Endothelial cell of umbilical vein (primary cell): ENCODE data around the gene H1-8. TPM values are rescaled to one million over a fixed set of nuclear protein-coding genes. Genes with fewer than 3 reads are reported as not detected.

ENCODE experiments used
- BruUV-seq: library from RNA; stranded (reverse); fragments of 400-500 nt; replicated peaks from 2 replicates; lab custom pipeline; 2021; lab: Mats Ljungman, UMichigan
- CTCF ChIA-PET: fragments of 300-600, 350-600 bp; sonication (Branson Sonifier 250); formaldehyde crosslinking; loops from one replicate; lab custom pipeline; 2021; ENCODE audit warnings: antibody characterized with exemption, inconsistent platforms; lab: Charles Lee
- POLR2A ChIA-PET: fragments of 300-600, 350-600 bp; sonication (Branson Sonifier 250); formaldehyde crosslinking; loops from one replicate; lab custom pipeline; 2021; ENCODE audit warnings: antibody characterized with exemption, inconsistent platforms; lab: Charles Lee
- DNase-seq: peaks from one replicate; pipeline ENCODE4 v3.0.0-alpha.2; 2011; ENCODE audit warnings: low read depth, low spot score
- FAIRE-seq: peaks from 2 replicates; lab custom pipeline; 2011; peaks lifted over from hg19 to GRCh38; lab: Jason Lieb, UNC
- H2AFZ ChIP-seq: 2 replicates; pipeline ENCODE4 v1.6.0; 2012; ENCODE audit warnings: low read depth, low read length, control low read depth, inconsistent platforms
- H3K27ac ChIP-seq: 2 replicates; pipeline ENCODE4 v1.5.1; 2011; ENCODE audit warnings: low read depth, mild to moderate bottlenecking, control low read depth, low read length, moderate library complexity; ENCODE audit not compliant: insufficient read depth
- H3K27me3 ChIP-seq, 2 experiments: 2 replicates each; pipeline versions ENCODE4 v1.6.0 to v1.6.1; 2011; ENCODE audit warnings: low read length in 2 of 2, mixed read lengths in 1 of 2; ENCODE audit not compliant: control insufficient read depth in 2 of 2, insufficient read depth in 2 of 2
- H3K36me3 ChIP-seq, 2 experiments: 2 replicates in 1 of 2; 3 replicates in 1 of 2; pipeline ENCODE4 v1.5.1; 2011; ENCODE audit warnings: low read length in 2 of 2, mild to moderate bottlenecking in 1 of 2, moderate library complexity in 1 of 2; ENCODE audit not compliant: control insufficient read depth in 2 of 2, insufficient read depth in 2 of 2; ENCODE audit errors: extremely low read depth in 1 of 2
- H3K4me1 ChIP-seq: 3 replicates; pipeline ENCODE4 v1.5.1; 2011; ENCODE audit warnings: mild to moderate bottlenecking, low read length; ENCODE audit not compliant: control insufficient read depth, insufficient read depth; ENCODE audit errors: extremely low read depth
- H3K4me2 ChIP-seq: 2 replicates; pipeline ENCODE4 v1.6.1; 2011; ENCODE audit warnings: low read length, control low read depth, mixed read lengths; ENCODE audit not compliant: insufficient read depth
- H3K4me3 ChIP-seq, 3 experiments: fragments of 200-600 bp in 1 of 3; sonication (generic), shearing (Covaris generic) in 1 of 3; replicated peaks in 1 of 3; 2 replicates each; pipeline ENCODE4 v1.5.1; 2011 to 2016; ENCODE audit warnings: control low read depth in 3 of 3, low read length in 3 of 3, mild to moderate bottlenecking in 2 of 3, inconsistent platforms in 1 of 3, low read depth in 1 of 3, moderate library complexity in 1 of 3; ENCODE audit not compliant: insufficient read depth in 1 of 3
- H3K79me2 ChIP-seq: 2 replicates; pipeline ENCODE4 v1.6.0; 2012; ENCODE audit warnings: low read length, inconsistent platforms; ENCODE audit not compliant: control insufficient read depth, insufficient read depth
- H3K9ac ChIP-seq: replicated peaks from 2 replicates; pipeline ENCODE3; 2011; ENCODE audit warnings: low read length, control low read depth; ENCODE audit not compliant: insufficient read depth; ENCODE audit errors: extremely low read depth
- H3K9me1 ChIP-seq: replicated peaks from 3 replicates; pipeline ENCODE4 v1.6.0; 2011; ENCODE audit warnings: mild to moderate bottlenecking, low read length; ENCODE audit not compliant: control insufficient read depth, insufficient read depth; ENCODE audit errors: extremely low read depth
- H3K9me3 ChIP-seq: replicated peaks from 2 replicates; pipeline ENCODE4 v1.5.1; 2012; ENCODE audit warnings: low read length, inconsistent platforms; ENCODE audit not compliant: control insufficient read depth, insufficient read depth
- H4K20me1 ChIP-seq: replicated peaks from 2 replicates; pipeline ENCODE3; 2011; ENCODE audit warnings: mild to moderate bottlenecking, low read length; ENCODE audit not compliant: control insufficient read depth, insufficient read depth; ENCODE audit errors: extremely low read depth
- EZH2 ChIP-seq: IDR thresholded peaks from 2 replicates; pipeline ENCODE4 v1.6.1; 2012; ENCODE audit warnings: borderline replicate concordance, low read depth, mild to moderate bottlenecking, moderate library complexity, low read length, inconsistent platforms; ENCODE audit not compliant: severe bottlenecking
- FOS ChIP-seq: IDR thresholded peaks from 2 replicates; pipeline ENCODE4 v1.6.1; 2011; ENCODE audit warnings: mild to moderate bottlenecking, low read length, moderate library complexity, borderline replicate concordance; ENCODE audit not compliant: insufficient read depth
- GATA2 ChIP-seq: IDR thresholded peaks from 2 replicates; pipeline ENCODE4 v1.7.0; 2011; ENCODE audit warnings: low read depth, mild to moderate bottlenecking, moderate library complexity, mixed read lengths, low read length; ENCODE audit not compliant: insufficient read length, insufficient read depth
- JUN ChIP-seq: IDR thresholded peaks from 2 replicates; pipeline ENCODE4 v1.6.1; 2011; ENCODE audit warnings: borderline replicate concordance, low read depth; ENCODE audit not compliant: insufficient read length, insufficient read depth
- MAX ChIP-seq: IDR thresholded peaks from 2 replicates; pipeline ENCODE4 v1.6.1; 2011; ENCODE audit not compliant: insufficient read depth, insufficient read length
- MYC ChIP-seq: IDR thresholded peaks from one replicate; pipeline ENCODE4 v1.6.1; 2011; ENCODE audit warnings: mild to moderate bottlenecking, low read depth, low read length
- POLR2A ChIP-seq: IDR thresholded peaks from 2 replicates; pipeline ENCODE4 v1.6.1; 2012; ENCODE audit warnings: low read depth, mild to moderate bottlenecking, control low read depth, low read length
- POLR2AphosphoS5 ChIP-seq: IDR thresholded peaks from 2 replicates; pipeline ENCODE4 v1.6.1; 2012; ENCODE audit warnings: low read depth, mild to moderate bottlenecking, control low read depth, low read length, moderate library complexity; ENCODE audit not compliant: insufficient read depth
- dilution Hi-C: fragments of 300-500 bp; cut with MboI; formaldehyde crosslinking; loops from one replicate; pipeline ENCODE4 v1.15.0; 2019; ENCODE audit warnings: low sequenced_read_pairs; ENCODE audit not compliant: extremely low pct_ligation_motif_present
- intact Hi-C: fragments of 100-400 bp; cut with micrococcal nuclease; formaldehyde crosslinking; loops from one replicate; pipeline ENCODE4 v1.10.0; 2022
- polyA plus RNA-seq, 4 experiments: library from polyadenylated mRNA; depleted of rRNA in 3 of 4; stranded (reverse) in 3 of 4; unstranded in 1 of 4; fragments of >200 nt; gene quantifications; 2 replicates each; pipeline versions ENCODE4 v1.2.1 to v1.2.3, GENCODE V29; 2011 to 2012; ENCODE audit warnings: missing spikeins in 1 of 4
- total RNA-seq: library from RNA; stranded (reverse); gene quantifications from 2 replicates; pipeline ENCODE4 v1.2.3, GENCODE V29; 2021
- TF ChIP-seq, protein P1 (sequence below), 2 donors: IDR thresholded peaks; 1 replicate in 1 of 2; 2 replicates in 1 of 2; pipeline ENCODE4 v1.5.1; 2011; ENCODE audit warnings: low read length in 2 of 2, mild to moderate bottlenecking in 2 of 2, moderate library complexity in 2 of 2, control low read depth in 1 of 2, inconsistent platforms in 1 of 2, low read depth in 1 of 2; ENCODE audit not compliant: insufficient read depth in 1 of 2; ENCODE audit errors: extremely low read depth in 1 of 2

H1-8 gene
- total and polyA plus RNA-seq, 2 donors (not counting 3 experiments of a cell fraction or from before 2014, with no cell fraction given): not detected

DNA sequence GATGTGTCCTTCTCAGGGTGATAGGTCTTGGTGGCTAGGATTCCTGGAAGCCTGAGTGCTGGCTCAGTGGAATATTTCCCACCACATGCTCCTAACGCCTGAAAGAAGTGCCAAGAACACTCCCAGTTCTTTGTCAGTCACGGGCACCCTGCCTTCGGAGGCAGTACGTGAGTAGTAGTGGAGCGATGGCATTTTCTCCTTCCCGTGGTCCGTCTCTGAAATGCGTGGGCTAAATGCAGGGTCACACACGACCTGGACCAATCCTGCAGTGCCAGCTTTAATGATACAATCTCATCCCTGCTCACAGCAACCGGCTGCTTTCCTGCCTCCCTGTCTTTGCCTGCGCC lies 14.5 kb downstream of the H1-8 start:
- CTCF ChIA-PET: interaction anchor here (1.2 to 6.4 kb wide), 2 partner anchors 10 to 66 kb away, joined by 3 to 80 read pairs; no protein-coding TSS in a partner anchor
- no peaks in the 10 kb centered on the region for H4K20me1 ChIP-seq
- POLR2A ChIA-PET: no interaction called here
- H3K27me3 ChIP-seq: no peaks in the 10 kb centered on the region
- no peak for TF ChIP-seq MYC
- no peak for TF ChIP-seq POLR2A
- TF ChIP-seq, protein P1, sequence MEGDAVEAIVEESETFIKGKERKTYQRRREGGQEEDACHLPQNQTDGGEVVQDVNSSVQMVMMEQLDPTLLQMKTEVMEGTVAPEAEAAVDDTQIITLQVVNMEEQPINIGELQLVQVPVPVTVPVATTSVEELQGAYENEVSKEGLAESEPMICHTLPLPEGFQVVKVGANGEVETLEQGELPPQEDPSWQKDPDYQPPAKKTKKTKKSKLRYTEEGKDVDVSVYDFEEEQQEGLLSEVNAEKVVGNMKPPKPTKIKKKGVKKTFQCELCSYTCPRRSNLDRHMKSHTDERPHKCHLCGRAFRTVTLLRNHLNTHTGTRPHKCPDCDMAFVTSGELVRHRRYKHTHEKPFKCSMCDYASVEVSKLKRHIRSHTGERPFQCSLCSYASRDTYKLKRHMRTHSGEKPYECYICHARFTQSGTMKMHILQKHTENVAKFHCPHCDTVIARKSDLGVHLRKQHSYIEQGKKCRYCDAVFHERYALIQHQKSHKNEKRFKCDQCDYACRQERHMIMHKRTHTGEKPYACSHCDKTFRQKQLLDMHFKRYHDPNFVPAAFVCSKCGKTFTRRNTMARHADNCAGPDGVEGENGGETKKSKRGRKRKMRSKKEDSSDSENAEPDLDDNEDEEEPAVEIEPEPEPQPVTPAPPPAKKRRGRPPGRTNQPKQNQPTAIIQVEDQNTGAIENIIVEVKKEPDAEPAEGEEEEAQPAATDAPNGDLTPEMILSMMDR (IDR thresholded peaks at IDR 0.05; ENCODE audit: extremely low read depth in 1 of 2, insufficient read depth in 1 of 2, low read depth in 1 of 2, low read length in 2 of 2): no peak
- TF ChIP-seq MAX: no peak
- TF ChIP-seq EZH2: no peak
- TF ChIP-seq FOS: no peak
- TF ChIP-seq GATA2: no peak
- no peak for TF ChIP-seq JUN
- no peak for TF ChIP-seq POLR2AphosphoS5
- no peaks in the 10 kb centered on the region for H3K79me2 ChIP-seq
- no peak for DNase-seq
- no peak overlapping the region for H3K27ac ChIP-seq
- no peak overlapping the region for H3K4me2 ChIP-seq
- H3K9me3 ChIP-seq: no peaks in the 10 kb centered on the region
- no TSS peak for BruUV-seq
- H2AFZ ChIP-seq: no peak overlapping the region
- H3K36me3 ChIP-seq: peaks cover 14 to 45% of the 10 kb centered on the region in 2 experiments
- dilution Hi-C loops: no loop called here
- no peak for FAIRE-seq
- peaks cover 40% of the 10 kb centered on the region for H3K4me1 ChIP-seq
- H3K4me3 ChIP-seq: no peak overlapping the region
- H3K9ac ChIP-seq: no peak overlapping the region
- no peaks in the 10 kb centered on the region for H3K9me1 ChIP-seq
- intact Hi-C loops: no loop called here
